ENCODE results near the gene ALDH3A2.

The ALDH3A2 gene

DNA sequence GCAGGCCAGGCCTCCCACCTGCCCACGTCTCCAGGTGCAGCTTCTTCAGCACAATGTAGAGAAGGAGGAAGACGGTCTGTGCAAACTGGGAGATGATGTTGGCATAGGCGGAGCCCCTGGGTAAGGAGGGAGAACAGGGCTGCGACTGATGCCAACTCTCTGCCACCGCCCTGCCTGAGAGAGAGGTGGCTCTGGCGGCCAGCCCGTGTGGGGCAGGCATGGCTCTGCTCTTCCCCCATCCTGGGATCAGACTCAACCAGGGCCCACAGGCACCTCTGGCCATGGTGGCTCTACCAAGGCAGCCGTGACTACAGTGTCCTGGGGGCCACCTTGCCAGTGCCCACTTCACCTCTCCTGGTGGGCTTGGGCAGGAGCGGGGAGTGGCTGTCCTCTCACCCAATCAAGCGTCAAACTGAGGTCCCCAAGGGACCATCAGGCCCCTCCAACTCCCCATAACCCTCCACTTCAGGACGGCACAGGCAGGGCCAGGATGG, 59.2 kb downstream of the ALDH3A2 start:
- DNase-seq = no peak

DNA sequence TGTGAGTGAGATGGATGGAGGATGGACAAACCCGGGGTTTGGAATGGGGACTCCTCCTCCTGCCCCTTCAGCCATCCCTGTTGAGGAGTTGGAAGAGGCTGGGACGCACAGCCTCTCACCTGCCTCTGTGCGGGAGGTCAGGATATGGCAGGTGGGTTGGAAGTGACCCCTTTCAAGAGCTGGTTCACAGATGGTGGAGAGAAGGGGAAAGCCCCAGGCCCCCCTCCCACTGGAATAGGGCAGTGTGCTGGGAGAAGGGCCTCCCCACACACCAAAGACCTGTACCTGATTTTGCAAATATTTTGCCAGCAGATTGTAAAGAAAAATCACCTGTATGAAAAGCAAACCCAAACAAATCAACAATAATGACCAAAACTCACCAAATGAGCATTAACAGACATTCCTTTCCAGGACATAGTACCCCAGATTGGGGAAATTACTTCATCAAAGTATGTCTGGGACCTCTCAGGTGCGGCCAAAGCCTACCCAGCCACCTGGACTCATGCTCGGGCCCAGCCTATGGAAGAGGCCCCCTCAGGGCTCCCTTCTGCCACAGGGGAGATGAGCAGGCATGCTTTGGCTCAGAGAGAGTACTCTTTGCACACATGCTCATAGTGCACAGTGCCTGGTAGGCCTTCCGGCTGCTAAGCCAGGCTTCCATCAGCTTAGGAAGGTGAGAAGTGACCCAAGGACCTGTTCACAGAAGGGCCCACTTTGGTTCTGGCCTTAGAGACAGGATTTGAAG, 60.1 kb downstream of the ALDH3A2 start:
- no peak for TF ChIP-seq GATA1 (IDR thresholded peaks at IDR 0.05; ENCODE audit: low read depth, low read length)
- no peak for TF ChIP-seq POLR2A (IDR thresholded peaks at IDR 0.05; ENCODE audit: low read length)
- DNase-seq = no peak

More for the DNA sequence above, 59.2 kb downstream of the ALDH3A2 start:
- no peak for TF ChIP-seq POLR2A (IDR thresholded peaks at IDR 0.05; ENCODE audit: low read length)
- TF ChIP-seq GATA1 (IDR thresholded peaks at IDR 0.05; ENCODE audit: low read depth, low read length) = no peak

DNA sequence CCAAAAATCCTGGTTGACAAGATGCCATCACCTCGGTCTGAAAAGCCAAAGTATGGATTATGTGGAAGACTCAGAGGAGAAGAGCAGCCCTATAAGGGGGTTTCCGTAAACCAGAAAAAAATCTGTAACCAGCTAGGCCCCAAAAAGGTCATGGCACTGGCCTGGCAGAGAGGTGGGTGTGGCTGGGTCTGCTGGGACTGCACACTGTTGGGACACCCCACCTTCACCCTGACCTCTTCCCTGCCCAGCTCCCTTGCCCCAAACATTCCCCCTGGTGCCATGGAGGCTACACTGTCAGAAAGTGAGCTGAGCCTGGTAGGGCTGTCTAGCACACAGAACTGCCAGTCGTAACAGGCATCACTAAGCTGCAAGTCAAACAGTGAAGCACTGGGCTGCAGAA, 61.3 kb downstream of the ALDH3A2 start:
- no peak for DNase-seq
- TF ChIP-seq POLR2A (IDR thresholded peaks at IDR 0.05; ENCODE audit: low read length) (no peak), GATA1 (IDR thresholded peaks at IDR 0.05; ENCODE audit: low read depth, low read length) (no peak)

DNA sequence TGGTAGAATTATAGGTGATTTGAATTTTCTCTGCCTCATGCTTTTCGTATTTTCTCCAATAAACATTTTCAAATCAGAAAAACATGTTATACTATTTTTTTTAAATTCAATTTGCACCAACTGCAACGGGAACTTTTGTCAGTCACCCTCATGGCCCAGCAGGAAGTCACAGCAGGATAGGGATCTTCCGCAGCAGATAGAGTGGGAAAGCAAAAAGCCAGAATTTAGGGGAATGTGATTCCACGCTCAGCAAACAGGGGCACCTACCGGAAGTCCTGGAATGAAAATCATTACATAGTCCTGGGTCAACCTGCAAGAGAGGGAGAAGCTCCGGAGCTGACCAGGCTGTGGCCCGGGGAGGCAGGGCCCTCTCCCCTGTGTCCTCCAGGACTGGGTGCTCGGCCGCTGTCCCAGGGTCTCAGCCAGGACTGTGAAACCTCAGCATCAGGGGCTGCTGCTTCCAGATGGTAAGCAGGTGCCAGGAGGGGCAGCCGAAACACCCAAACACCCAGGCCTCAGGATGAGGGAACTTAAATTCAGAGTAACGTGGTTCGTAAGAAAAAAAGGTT, 64.0 kb downstream of the ALDH3A2 start:
- no peak for DNase-seq
- TF ChIP-seq POLR2A (IDR thresholded peaks at IDR 0.05; ENCODE audit: low read length) (no peak), GATA1 (IDR thresholded peaks at IDR 0.05; ENCODE audit: low read depth, low read length) (no peak)

DNA sequence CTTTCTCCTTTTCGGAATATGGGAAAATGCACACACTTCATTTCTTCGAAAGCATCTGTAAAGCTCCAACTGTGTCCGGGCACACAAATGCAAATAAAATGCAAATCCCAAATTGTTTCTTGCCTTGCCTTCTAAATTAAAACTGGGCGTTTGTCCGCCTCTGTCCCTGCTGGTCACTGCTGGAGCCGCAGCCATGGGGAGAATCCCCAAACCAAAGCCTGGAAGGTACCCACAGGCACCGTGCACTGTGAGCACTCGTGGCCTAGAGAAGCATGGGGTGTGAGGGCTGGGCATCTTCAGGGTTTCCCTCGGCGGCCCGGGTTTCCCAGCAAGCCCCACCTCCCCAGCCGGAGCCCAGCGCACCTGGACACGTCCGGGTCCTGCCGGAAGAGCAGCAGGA, 64.9 kb downstream of the ALDH3A2 start:
- TF ChIP-seq GATA1 (IDR thresholded peaks at IDR 0.05; ENCODE audit: low read depth, low read length) = no peak
- no peak for TF ChIP-seq POLR2A (IDR thresholded peaks at IDR 0.05; ENCODE audit: low read length)
- DNase-seq = no peak

DNA sequence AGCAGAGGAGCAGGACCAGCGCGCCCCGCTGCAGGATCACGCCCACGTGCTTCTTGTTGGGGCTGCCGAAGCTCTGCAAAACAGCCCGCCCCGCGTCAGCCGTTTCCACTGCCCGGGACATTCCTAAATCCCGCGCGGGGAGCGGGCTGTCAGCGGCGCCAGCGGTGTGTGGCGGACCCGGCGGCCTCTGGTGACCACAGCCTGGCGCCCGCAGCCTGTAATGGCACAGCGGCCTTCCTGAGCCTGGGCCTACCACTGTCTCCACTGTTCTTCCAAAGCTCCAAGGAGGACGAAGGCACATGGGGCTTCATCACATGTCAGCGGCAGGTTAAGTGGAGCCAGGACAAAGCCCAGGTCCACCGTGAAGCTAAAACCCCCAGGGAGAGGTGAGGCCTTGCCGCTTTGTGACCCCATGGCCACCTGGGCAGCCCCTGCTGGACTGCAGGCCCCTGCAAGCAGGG, 65.4 kb downstream of the ALDH3A2 start:
- TF ChIP-seq GATA1 (IDR thresholded peaks at IDR 0.05; ENCODE audit: low read depth, low read length) (no peak), POLR2A (IDR thresholded peaks at IDR 0.05; ENCODE audit: low read length) (no peak)

DNA sequence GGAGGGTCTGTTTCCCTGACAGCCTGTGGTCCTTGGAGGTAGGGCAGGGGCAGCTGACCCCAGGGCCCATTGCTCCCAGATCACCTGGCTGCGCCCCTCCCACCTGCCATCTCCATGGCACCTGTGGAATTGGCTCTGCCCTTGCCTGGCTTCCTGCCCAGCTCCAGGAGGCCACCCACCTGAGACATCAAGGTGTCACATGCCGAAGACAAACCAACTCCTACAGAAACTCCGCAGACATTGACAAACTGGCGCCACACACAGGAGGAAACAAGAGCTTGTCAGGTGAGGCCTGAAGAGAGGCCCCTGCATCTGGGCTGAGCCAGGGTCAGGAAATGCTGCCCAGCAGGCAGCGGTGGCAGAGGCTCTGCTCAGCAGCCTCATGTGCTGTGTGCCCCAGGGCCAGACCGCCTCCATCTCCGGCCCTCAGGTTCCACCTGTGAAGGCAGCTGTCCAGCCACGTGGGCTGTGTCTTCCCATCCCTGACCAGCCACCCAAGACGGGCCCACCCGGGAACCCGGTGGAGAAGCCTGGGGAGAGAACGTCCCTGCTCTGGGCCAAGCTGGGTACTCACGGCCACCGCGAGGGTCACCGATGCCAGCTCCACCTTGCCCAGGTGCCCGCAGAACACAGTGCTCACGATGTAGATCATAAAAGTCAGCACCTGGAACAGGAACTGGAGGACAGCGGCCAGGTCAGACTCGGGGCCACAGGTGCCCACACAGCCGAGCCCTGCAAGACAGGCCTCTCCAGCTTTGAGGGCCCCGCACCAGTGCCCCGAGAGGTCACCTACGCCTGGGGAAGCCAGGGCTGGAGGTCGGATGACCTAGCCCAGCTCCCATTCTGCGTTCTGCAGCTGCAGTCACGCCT, 66.2 kb downstream of the ALDH3A2 start:
- no peak for TF ChIP-seq GATA1 (IDR thresholded peaks at IDR 0.05; ENCODE audit: low read depth, low read length)
- TF ChIP-seq POLR2A (IDR thresholded peaks at IDR 0.05; ENCODE audit: low read length) = no peak
- DNase-seq = no peak

More for the DNA sequence above, 65.4 kb downstream of the ALDH3A2 start:
- DNase-seq = no peak

DNA sequence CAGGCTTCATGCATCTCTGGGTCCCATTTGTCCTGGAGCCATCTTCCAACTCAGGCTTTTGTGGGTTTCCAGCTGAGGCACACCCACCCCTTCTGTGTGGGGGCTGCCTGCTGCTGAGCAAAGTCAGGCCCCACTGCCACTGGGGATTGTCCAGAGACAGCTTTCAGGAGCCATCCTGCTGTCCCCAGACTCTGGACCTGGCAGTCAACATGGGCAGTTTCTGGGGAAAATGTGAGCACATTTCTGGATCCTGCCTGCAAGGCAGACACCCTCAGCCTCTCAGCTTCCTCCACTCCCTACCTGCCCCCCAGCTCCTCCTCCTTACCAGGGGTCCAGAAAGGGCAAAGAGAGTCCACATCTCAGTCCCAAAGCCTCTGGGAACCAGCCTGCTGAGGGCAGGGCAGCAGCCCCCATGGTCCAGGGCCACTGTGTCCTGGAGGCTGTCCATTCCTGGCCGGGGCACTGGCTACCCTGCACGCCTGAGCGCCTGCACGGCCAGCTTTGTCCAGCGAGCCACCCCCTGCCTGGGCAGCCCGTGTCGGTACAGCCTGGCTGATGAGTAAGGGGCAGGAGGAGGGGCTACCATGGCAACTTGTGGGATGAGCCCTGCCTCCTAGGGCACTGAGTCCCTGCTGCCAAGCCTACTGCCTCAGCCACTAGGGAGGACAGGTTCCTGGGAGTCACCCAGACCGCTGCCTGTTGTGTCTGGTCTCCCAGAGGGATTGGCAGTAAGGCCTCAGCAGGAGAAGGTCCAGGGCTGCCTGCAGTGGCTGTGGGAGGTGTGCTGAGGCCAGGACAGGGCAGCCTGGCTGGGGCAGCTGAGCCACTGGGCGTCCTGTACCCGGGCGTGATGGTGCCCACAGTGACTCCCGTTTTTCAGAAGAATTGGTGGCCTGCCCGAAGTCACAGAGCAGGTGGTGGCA, 67.8 kb downstream of the ALDH3A2 start, which contains the start of gene SLC47A2:
SLC47A2 (minus strand) TSS at position 477 of the 923 bp plus-strand sequence; CDS start at position 448, 29 bp downstream.
- DNase-seq = no peak
- TF ChIP-seq GATA1 (IDR thresholded peaks at IDR 0.05; ENCODE audit: low read depth, low read length) = no peak
- no peak for TF ChIP-seq POLR2A (IDR thresholded peaks at IDR 0.05; ENCODE audit: low read length)

DNA sequence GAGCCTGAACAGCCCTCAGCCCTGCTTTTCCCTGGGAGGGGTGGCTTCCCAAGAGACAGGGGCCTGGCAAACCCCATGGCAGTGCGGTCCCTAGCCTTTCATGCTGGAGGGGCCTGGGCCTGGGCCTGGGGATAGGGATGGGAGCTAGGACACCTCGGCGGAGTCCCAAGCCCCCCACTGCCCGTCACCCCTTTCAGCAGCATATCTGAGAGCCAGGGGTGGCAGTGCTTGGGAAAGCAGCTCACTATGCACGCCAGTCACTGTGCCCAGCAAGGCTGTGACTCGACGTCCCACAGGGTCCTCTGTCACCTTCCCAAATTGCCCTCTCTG, 68.4 kb downstream of the ALDH3A2 start:
- TF ChIP-seq GATA1 (IDR thresholded peaks at IDR 0.05; ENCODE audit: low read depth, low read length) (no peak), POLR2A (IDR thresholded peaks at IDR 0.05; ENCODE audit: low read length) (no peak)

DNA sequence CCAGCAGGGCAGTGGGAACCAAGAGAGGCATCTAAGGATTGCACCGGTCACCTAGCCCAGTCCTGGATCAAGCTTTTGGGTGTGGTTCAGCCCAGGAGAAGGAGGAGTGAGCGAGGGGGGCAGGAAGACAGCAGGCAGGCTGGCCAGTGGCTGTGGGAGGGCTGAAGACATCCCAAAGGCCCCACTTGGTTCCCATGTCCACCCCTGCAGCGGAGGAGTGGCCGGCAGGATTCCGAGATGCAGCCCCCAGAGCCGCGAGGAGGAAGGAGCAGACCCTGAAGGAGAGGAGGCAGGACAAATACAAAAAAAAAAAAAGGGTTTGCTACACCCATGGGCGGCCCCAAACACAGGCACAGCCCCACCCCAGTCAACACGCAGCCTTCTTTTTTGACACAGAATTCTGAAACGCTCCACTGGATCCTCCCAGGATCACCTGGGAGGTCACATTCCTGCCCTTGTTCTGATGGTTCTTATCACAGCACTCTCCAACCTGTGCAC, 68.9 kb downstream of the ALDH3A2 start:
- DNase-seq = no peak
- TF ChIP-seq POLR2A (IDR thresholded peaks at IDR 0.05; ENCODE audit: low read length) = no peak
- no peak for TF ChIP-seq GATA1 (IDR thresholded peaks at IDR 0.05; ENCODE audit: low read depth, low read length)

More for the DNA sequence above, 68.4 kb downstream of the ALDH3A2 start:
- no peak for DNase-seq

DNA sequence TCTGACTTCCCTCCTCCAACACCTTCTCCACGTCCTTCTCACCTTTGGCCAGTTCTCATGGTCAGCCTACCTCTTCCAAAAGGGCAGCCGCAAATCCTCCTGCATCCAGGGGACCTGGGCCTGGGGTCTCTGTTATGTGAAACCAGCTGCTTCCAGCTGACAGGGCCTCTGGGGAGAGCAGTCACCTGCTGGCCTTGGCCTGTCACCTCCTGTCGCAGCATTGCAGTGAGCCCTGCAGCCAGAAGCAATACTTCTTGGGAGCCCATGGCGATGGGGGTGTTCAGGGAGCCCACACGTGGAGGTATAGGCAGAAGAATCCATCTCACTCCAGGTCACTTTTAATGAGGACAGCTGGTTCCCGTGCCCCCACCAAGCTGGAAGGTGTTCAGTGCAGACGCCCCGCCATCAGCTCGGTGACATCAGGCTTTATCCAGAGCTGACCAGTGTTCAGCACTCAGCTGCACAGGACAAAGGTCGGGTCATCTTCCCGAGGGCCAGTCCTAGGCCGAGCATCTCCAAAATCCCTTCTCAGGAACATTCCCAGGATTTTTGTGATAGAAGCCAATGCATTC, 69.6 kb downstream of the ALDH3A2 start:
- TF ChIP-seq POLR2A (IDR thresholded peaks at IDR 0.05; ENCODE audit: low read length) (no peak), GATA1 (IDR thresholded peaks at IDR 0.05; ENCODE audit: low read depth, low read length) (no peak)
- DNase-seq = no peak

DNA sequence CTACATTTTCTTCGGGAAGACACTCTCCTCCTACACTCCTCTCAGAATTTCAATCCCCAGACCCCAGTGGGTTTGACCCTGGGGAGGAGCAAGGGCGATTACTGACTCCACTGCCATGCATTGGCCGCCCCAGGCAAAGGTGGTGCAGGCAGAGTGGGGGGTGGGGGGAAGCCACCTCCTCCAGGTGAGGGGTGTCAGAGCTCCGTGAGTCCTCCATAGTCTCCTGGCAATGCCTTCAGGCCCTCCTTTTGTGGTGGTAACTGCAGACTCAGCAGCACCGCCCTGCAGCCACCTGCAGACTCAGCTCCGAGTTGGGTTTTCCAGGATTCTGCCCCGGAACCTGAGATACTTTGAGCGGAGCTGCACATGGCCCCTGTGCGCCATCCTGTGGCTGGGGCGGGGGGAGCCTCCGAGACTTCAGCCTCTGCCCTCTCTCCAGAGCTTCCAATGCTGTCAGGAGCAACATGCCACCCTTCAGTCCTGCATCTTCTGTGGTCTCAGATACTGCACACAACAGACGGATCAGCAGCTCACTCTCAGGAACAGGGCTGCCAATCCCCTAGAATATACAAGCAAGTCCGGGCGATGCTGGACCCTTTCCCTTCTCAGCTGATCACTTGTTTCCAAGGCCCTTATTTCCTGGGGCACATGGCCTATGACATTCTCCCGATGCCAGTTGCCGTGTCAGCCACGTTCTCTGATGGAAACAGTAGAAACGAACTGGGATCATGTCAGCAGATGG, 70.2 kb downstream of the ALDH3A2 start:
- TF ChIP-seq POLR2A (IDR thresholded peaks at IDR 0.05; ENCODE audit: low read length) (no peak), GATA1 (IDR thresholded peaks at IDR 0.05; ENCODE audit: low read depth, low read length) (no peak)
- DNase-seq = no peak
